GM15510 (cell line): ENCODE results near the gene CDC34.

ENCODE experiments used
- POLR2A ChIP-seq: IDR thresholded peaks from 3 replicates; pipeline ENCODE4 v1.6.1; 2011; ENCODE audit warnings: borderline replicate concordance; ENCODE audit not compliant: insufficient read length; ENCODE audit errors: extremely low read depth

CDC34 gene

GRCh38 chr19:525857-526419, 5.6 kb upstream of the CDC34 start:
- no peak for TF ChIP-seq POLR2A

GRCh38 chr19:530134-531008, 1.2 kb upstream of the CDC34 start:
- TF ChIP-seq POLR2A = no peak

DNA sequence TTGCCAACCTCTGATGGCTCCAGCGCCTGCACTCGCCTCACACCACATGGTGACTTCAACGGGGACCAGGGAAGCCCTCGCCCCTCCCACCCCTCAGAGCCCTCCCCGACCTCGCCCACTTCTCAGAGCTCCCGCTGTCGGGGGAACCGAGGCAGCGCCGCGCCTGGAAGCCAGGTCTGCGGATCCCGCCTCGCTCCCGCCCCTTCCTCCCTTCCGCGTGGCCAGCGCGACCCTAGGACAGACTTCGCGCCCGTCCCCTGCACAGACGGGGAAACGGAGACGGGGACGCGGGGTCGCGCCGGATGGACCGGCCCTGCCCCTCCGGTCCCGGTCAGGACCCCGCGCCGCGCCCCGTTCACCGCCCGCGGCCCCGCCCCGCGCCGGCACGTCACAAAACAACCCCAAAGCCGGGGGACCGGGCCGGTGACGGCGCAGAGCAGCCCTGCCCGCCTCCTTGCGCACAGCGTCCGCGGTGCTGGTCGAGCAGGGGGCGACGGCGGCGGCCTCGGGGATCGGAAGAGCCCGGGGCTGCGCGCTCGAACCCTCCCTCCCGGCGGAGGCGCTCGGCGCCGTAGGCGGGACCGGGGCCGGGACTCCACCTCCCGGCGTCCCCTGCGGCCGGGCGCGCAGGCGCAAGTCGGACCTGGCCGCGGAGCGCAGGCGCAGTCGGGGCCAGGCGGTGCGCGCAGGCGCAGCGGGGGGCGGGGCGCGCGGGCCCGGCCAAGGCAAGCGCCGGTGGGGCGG, 379 bp upstream of the CDC34 start:
- TF ChIP-seq POLR2A = no peak

DNA sequence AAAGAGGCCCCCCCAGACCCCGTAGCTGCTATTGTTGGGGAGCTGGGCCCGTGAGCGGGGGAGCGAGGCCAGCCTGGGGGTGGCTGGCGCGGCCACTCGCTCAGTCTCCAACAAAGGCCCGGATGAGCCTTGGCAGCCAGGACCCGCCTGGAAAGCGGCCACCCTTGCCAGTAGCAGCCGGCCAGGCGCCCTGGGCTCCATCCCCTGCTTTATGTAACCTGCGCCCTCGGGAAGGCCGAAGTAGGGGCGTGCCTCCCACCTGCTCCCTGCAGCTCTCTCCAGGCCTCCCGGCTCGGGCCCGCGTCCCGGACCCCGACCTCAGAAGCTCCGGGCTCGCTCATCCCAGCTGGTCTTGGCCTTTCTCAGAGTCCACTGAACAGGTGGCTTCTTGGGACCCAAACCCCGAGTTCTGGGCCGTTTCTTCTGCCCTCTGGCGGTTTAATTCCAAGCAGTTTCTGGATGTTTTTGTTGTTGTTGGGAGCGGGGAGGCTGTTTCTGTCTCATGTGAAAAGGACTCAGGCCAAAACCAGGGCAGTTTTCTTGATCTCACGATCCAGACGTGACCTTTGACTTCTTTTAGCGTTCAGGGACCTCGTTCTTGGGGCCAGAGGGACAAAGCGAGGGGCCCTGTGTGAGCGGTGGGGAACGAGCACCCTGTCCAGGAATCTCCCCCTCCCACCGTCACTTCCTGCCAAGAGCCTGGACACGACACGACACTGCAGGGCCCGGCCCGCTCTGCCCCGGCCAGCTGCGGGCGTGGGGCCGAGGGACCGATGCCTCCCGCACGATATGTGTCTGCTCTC, 1.2 kb downstream of the CDC34 start:
- no peak for TF ChIP-seq POLR2A

GRCh38 chr19:533364-534058, 2.0 kb downstream of the CDC34 start:
- TF ChIP-seq POLR2A = no peak

DNA sequence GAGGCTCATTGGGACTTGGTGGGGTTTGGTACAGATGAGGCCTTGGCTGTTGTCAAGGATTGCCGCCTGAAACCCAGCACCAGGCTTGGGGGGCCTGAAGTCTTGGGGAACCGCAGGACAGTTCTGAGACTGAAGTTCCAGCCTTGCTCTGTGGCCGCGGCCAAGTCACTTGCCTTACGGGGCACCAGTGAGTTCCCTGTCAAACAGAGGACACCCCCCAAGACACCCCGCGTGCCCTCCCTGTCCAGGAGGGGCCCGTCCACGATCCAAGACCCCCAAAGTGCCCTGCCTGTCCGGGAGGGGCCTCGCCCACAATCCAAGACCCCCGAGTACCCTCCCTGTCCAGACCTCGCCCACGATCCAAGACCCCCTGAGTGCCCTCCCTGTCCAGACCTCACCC, 2.5 kb downstream of the CDC34 start:
- no peak for TF ChIP-seq POLR2A

GRCh38 chr19:535017-535835, 3.7 kb downstream of the CDC34 start:
- TF ChIP-seq POLR2A = no peak

DNA sequence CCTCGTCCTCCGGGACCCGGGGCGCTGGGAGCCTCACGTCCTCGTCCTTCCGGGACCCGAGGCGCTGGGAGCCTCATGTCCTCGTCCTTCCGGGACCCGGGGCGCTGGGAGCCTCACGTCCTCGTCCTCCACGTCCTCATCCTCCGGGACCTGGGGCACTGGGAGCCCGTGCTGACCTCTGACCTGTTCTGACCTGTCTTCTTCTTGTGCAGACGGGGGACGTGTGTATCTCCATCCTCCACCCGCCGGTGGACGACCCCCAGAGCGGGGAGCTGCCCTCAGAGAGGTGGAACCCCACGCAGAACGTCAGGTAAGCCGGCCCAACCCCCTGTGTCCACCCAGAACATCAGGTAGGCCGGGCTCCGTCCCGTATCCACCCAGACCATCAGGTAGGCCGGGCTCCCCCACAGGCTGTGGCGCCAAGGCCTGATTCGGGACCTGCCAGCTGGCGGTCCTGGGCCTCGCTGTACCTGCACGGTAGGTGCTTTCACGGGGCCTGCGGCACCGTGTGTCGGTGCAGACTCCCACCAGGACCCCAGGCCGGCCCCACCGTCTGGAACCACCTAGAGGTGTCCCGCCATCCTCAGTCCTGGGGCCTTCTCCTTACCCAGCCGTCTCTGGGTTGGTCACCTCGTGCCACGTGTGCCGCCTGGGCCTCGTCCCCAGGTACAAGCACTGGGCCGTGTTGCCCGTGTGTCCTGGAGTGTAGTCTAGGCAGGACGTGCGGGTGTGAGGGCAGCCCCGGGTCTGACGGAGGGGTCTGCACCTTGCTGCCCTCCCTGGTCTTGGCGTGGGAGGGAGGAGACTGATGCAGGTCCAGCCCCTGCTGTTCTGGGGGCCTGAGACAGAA, 4.7 kb downstream of the CDC34 start:
- TF ChIP-seq POLR2A = no peak

GRCh38 chr19:536881-537404, 5.4 kb downstream of the CDC34 start:
- TF ChIP-seq POLR2A = no peak

GRCh38 chr19:538641-539428, 7.3 kb downstream of the CDC34 start:
- no peak for TF ChIP-seq POLR2A

DNA sequence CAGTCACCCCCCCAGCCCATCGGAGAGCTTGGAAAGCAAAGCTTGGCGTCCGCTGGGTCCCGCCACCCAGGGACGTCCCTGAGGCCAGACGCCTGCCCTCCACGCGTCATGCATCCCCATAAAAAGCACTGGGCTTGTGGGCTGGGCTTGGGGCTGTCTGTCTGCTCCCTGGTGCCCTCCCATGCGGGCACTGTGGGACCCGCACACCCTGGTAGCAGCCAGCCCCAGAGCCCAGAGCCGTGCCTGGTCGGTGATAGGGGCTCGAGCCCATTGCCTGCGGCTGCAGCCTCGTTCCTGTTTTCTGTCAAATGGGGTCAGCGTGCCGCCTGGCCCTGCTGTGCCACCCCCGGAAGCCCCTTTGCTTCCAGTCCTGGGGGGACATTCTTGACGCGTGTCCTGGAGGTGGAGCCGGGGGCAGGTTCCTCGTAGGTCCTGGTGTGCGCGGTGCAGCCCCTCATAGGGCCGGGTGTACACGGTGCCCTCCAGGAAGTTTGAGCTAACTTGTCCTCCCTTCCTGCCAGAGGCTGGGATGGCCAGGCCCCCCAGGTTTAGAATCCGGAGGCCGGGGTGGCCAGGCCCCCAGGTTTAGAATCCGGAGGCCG, 8.0 kb downstream of the CDC34 start:
- TF ChIP-seq POLR2A = no peak
